Hepatocyte (in vitro differentiated cells): Measurements from ENCODE around the gene RAB18.

Experiments used
- EZH2 ChIP-seq: fragments of 200-600 bp; sonication (generic); IDR thresholded peaks from 2 replicates; pipeline ENCODE4 v1.6.1; 2016; ENCODE audit warnings: antibody characterized with exemption, mild to moderate bottlenecking, borderline replicate concordance
- TF ChIP-seq, protein P1 (sequence below): fragments of 200-600 bp; sonication (generic); IDR thresholded peaks from 2 replicates; pipeline ENCODE4 v1.5.1; 2016; ENCODE audit warnings: antibody characterized with exemption, mild to moderate bottlenecking; ENCODE audit not compliant: poor library complexity

DNA sequence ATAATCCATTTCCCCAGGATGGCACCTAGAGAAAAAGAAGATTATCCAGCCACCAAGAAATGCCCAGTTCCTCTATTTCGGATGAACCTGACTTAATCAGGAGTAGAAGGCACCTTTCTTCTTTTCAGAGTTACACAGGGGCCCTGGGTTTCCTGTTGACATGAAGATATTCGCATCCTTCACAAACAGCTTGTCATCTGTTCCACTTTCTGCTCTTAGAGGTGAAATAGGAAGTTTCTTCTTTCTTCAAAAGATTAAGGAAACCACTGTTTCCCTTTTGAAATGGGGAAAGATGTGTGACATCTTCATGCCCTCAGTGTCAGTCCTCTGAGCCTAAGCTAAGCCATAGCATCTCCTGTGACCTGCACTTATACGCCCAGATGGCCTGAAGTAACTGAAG is 39.1 kb upstream of the RAB18 start:
- TF ChIP-seq, protein P1, sequence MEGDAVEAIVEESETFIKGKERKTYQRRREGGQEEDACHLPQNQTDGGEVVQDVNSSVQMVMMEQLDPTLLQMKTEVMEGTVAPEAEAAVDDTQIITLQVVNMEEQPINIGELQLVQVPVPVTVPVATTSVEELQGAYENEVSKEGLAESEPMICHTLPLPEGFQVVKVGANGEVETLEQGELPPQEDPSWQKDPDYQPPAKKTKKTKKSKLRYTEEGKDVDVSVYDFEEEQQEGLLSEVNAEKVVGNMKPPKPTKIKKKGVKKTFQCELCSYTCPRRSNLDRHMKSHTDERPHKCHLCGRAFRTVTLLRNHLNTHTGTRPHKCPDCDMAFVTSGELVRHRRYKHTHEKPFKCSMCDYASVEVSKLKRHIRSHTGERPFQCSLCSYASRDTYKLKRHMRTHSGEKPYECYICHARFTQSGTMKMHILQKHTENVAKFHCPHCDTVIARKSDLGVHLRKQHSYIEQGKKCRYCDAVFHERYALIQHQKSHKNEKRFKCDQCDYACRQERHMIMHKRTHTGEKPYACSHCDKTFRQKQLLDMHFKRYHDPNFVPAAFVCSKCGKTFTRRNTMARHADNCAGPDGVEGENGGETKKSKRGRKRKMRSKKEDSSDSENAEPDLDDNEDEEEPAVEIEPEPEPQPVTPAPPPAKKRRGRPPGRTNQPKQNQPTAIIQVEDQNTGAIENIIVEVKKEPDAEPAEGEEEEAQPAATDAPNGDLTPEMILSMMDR, result no peak
- TF ChIP-seq EZH2, result no peak
